Ishikawa (cell line): ENCODE results near the gene BSX.

ENCODE experiments used
- CEBPB ChIP-seq: IDR thresholded peaks from 2 replicates; pipeline ENCODE4 v1.6.1; 2012
- CREB1 ChIP-seq: IDR thresholded peaks from 2 replicates; pipeline ENCODE4 v1.6.1; 2012; ENCODE audit warnings: low read depth
- EGR1 ChIP-seq: IDR thresholded peaks from 2 replicates; pipeline ENCODE4 v1.6.1; 2012
- EP300 ChIP-seq: IDR thresholded peaks from 2 replicates; pipeline ENCODE4 v1.6.1; 2012; ENCODE audit warnings: borderline replicate concordance
- FOXM1 ChIP-seq: IDR thresholded peaks from 2 replicates; pipeline ENCODE4 v1.6.1; 2012; ENCODE audit warnings: low read depth, borderline replicate concordance
- MAX ChIP-seq: IDR thresholded peaks from 2 replicates; pipeline ENCODE4 v1.6.1; 2012
- NFIC ChIP-seq: IDR thresholded peaks from 2 replicates; pipeline ENCODE4 v1.6.1; 2012
- RAD21 ChIP-seq: IDR thresholded peaks from 2 replicates; pipeline ENCODE4 v1.6.1; 2012; ENCODE audit warnings: low read depth
- REST ChIP-seq: IDR thresholded peaks from 2 replicates; pipeline ENCODE4 v1.6.1; 2012; ENCODE audit warnings: low read depth, mild to moderate bottlenecking
- TAF1 ChIP-seq: IDR thresholded peaks from 2 replicates; pipeline ENCODE4 v1.6.1; 2012; ENCODE audit warnings: low read depth, mild to moderate bottlenecking
- TCF12 ChIP-seq: IDR thresholded peaks from 2 replicates; pipeline ENCODE4 v1.6.1; 2012; ENCODE audit warnings: low read depth
- TEAD4 ChIP-seq: IDR thresholded peaks from 2 replicates; pipeline ENCODE4 v1.6.1; 2012
- USF1 ChIP-seq: IDR thresholded peaks from 2 replicates; pipeline ENCODE4 v1.6.1; 2012
- YY1 ChIP-seq: IDR thresholded peaks from 2 replicates; pipeline ENCODE4 v1.6.1; 2012; ENCODE audit warnings: low read depth
- ZBTB7A ChIP-seq: IDR thresholded peaks from 2 replicates; pipeline ENCODE4 v1.6.1; 2012; ENCODE audit warnings: low read depth

Gene BSX

DNA sequence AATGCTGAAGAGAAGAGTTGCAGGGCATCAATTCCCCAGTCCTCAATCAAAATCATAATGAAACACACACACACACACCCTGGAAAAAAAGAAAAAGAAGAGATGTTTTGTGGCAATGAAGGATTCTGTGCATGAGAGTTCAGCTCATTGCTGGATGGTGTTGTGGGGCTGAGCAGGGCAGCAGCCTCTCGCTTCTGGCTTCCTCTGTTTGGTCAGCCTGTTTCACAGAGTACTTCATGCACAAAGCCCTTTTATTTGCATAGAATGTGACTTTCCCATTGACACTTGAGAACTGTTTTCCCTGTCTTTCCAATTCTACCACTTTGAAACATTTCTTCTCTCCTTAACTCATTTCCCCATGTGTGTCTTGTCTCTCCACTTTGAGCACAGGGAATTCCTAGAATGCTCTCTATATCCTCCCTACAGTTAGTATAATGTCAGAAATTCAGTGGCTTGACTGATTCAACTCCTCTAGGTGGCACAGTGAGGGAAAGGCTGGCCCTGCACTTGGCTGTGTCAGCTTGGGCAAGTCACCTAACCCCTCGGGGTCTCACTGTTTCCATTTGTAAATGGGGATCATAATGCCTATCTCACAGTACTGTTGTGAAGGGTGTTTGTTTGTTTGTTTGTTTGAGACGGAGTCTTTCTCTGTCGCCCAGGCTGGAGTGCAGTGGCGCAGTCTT lies 25.4 kb upstream of the BSX start:
- TF ChIP-seq TAF1 (no peak), EP300 (no peak), USF1 (no peak), CREB1 (no peak), MAX (no peak), REST (no peak)

- TF ChIP-seq EP300 (no peak), ZBTB7A (no peak), EGR1 (no peak), RAD21 (no peak), MAX (no peak), CEBPB (no peak), REST (no peak), NFIC (no peak), TAF1 (no peak), YY1 (no peak), USF1 (no peak), CREB1 (no peak), TEAD4 (no peak), TCF12 (no peak), FOXM1 (no peak)
These were observed 19.1 kb upstream of the BSX start for GRCh38 chr11:123000721-123001120.

DNA sequence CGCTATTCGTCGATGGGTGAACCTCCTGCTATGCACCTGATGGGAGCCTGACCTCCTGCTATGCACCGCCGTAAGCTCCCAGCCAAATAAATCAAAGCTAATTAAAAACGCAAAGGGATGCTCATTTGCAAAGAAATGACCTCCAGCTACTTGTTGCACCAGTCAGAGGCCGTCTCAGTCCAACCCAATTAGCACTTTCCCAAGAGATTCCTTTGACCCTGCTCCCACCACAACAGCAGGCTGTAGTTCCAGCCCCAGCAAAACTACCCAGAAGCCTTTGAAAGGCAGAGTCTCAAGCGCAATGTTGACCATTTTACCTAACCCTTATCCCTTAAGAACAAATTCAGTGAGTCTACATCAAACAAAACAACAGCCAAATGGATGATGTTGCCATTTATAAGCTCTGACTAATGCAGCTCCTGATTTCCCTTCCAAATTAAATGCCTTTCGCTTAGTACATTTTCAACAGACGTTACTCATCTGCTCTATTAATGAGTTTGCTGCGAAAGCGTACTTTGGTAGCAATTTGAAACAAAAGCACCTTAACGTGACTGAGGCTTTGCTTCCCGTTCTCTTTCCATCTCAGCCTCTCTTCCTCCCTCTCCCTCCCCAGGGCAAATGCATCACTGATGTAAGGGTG lies 17.2 kb upstream of the BSX start:
- TF ChIP-seq YY1 (no peak), NFIC (no peak), TCF12 (no peak), EGR1 (no peak), MAX (no peak), USF1 (no peak), TAF1 (no peak), EP300 (no peak), ZBTB7A (no peak), TEAD4 (no peak), RAD21 (no peak), CREB1 (no peak), FOXM1 (no peak), REST (no peak), CEBPB (no peak)

DNA sequence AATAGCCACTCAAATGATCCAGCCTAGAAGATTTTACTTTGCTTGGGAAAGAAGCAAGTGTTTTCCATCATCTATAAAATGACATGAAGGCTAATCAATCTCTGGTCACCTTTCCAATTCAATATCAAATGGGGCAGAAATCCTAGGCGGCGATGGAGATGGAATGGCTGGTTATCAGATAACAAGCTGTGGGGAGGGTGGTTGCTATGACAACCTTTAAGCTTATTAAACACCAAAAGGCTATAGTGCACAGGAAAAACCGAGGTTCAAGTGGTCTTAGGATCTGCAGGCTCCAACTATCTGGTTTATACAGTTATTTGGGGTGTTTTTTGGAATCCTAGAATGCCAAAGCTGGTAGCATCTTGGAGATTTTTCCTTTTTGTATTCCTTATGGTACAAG lies 13.9 kb upstream of the BSX start:
- no peak for TF ChIP-seq FOXM1
- TF ChIP-seq CREB1, result no peak
- no peak for TF ChIP-seq TEAD4
